ENCODE data around the gene FAM124A.

GRCh38 chr13:51213173-51213728 lies 8.9 kb upstream of the FAM124A start:
- TF ChIP-seq CTCF (IDR thresholded peaks at IDR 0.05; ENCODE audit: low read depth, low read length), result no peak
- no peak for TF ChIP-seq EZH2phosphoT487 (IDR thresholded peaks at IDR 0.05; ENCODE audit: low read depth)

All from OCI-LY3 (cell line).